Subcutaneous adipose tissue (tissue), 4 donors: ENCODE results near the gene SPAG17. TPM values are rescaled to one million over a fixed set of nuclear protein-coding genes. Genes with fewer than 3 reads are reported as not detected.

Experiments used
- CTCF ChIP-seq: fragments of 450-650 bp; IDR thresholded peaks from one replicate; pipeline ENCODE4 v1.5.1; 2016; ENCODE audit warnings: low read depth, mild to moderate bottlenecking, control low read depth, antibody characterized with exemption, moderate library complexity
- total RNA-seq, 4 donors: library from RNA; depleted of rRNA; stranded (reverse); fragments of >200 nt; gene quantifications; one replicate each; pipeline ENCODE4 v1.1.0, GENCODE V29; 2016

Gene SPAG17
- total RNA-seq, 4 donors from 2014 or later, result 0.82 to 2.7 (median 1.6) TPM

- no peak for TF ChIP-seq CTCF
These were observed 15.8 kb upstream of the SPAG17 start for GRCh38 chr1:118200836-118201235.

GRCh38 chr1:118190561-118190960 lies 5.5 kb upstream of the SPAG17 start:
- no peak for TF ChIP-seq CTCF

GRCh38 chr1:118189564-118189963 lies 4.5 kb upstream of the SPAG17 start:
- TF ChIP-seq CTCF, result no peak

- no peak for TF ChIP-seq CTCF
These were observed 3.4 kb upstream of the SPAG17 start for GRCh38 chr1:118188411-118188810.

- no peak for TF ChIP-seq CTCF
These were observed 998 bp upstream of the SPAG17 start for GRCh38 chr1:118186026-118186425.

- TF ChIP-seq CTCF, result no peak
These were observed 317 bp downstream of the SPAG17 start for GRCh38 chr1:118184739-118185083.

GRCh38 chr1:118183586-118183985 lies 1.4 kb downstream of the SPAG17 start:
- TF ChIP-seq CTCF, result no peak

GRCh38 chr1:118177998-118178397 lies 7.0 kb downstream of the SPAG17 start:
- TF ChIP-seq CTCF, result no peak
